ENCODE measurements around the gene ZNF202. TPM values are rescaled to one million over a fixed set of nuclear protein-coding genes. Genes with fewer than 3 reads are reported as not detected.
"Not testable (repeated sequence)": the region's sequence is repeated elsewhere in the genome, so short reads cannot be mapped to it uniquely, and the experiment has no call there.

ZNF202 gene
- total RNA-seq, 1 experiment from 2014 or later, result 27.4 TPM

DNA sequence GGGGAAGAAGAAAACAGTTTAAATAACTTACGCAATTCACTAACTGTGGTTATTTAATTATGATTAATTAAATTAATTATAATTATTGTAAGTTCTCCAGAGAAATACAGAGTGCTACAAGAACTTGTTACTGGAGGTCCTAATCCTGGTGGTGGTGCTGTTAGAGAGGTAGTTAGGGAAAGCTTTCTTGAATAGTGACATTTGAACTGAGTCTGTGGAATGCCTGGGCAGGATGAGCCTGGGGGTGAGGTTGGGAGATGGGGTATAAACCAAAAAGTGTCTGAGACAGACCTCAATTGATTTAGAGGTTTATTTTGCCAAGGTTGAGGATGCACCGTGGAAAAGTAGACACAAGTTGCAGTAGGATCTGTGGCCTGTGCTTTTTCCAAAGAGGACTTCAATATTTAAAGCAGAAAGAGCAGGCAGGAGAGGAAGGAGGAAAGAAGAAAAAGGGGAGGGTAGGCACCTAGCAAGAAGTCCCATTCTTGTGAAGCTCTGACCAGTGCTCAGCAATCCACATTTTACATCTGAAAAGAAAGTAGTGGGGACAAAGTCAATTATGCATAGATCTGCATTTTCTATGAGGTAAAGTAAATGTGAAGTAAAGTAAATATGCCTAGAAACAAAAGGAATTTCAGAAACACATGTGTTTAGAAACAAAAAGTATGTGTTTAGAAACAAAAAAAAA, 4.4 kb upstream of the ZNF202 start:
- DNase-seq (ENCODE audit: low spot score), result no peak
- in situ Hi-C loops (cut with HindIII; ENCODE audit: low sequenced_read_pairs), result no loop called here

DNA sequence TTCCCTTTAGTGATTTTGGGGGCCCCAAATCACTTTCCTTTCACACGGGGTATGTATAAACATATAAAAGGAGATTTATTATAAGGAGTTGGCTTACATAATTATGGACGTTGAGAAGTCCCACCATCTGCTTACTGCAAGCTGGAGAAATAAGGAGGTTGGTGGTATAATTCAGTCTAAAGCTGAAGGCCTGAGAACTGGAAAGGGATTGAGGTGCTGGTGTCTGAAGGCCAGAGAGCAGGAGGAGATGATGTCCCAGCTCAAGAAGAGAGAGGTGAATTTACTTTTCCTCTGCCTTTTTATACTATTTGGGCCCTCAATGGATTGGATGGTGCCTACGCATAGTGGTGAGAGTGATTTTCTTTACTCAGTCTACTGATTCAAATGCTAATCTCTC, 1.3 kb upstream of the ZNF202 start:
- DNase-seq (ENCODE audit: low spot score), result peak; percentile 41
- in situ Hi-C loops (cut with HindIII; ENCODE audit: low sequenced_read_pairs), result no loop called here

DNA sequence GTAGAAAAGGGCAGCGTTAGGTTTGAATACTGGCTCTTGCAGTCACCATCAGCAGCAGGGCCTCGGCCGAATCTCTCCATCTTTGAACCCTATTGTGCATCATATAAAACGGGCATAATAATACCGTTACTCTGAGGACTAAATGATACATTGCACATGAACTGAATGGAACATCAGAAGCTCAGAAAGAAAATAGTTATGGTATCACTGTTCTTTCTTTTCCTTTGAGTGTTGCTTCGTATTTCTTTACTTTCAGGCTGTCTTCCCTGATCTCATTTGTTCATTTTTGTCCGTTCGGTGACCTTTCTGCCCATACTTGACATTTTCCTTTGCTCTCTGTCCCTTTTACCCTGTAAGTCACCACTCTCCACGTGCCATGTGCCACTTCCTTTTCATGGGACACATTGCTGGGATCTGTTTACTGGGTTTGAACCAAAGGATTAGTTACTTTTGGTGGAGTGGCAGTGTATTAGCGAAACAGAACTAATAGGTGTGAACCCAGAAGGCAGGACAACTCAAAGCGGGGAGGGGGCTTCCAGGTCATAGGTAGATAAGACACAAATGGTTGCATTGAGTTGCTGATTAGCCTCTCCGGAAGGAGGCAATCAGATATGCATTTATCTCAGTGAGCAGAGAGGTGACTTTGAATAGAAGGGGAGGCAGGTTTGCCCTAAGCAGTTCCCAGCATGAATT, 717 bp upstream of the ZNF202 start:
- DNase-seq (ENCODE audit: low spot score), result peak; percentile 53
- in situ Hi-C loops (cut with HindIII; ENCODE audit: low sequenced_read_pairs), result no loop called here

DNA sequence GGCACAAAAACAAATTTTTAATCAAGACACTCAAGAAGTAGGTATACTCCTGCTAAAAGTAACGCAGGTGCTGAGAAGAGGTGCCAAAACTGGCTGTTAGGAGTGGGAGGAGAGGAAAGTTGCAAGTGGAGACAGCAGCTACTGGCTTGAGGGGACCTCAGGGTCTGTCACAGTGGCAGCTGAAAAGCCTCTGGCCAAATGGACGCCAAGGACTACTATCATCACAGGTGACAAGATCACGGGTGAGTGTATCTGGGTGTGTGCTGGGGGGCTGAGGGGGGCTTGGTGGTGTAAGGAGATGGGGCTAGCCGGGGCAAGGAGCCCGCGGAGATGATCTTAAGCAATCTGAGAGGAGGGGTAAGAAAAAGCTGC, 687 bp downstream of the ZNF202 start:
- in situ Hi-C loops (cut with HindIII; ENCODE audit: low sequenced_read_pairs), result no loop called here

DNA sequence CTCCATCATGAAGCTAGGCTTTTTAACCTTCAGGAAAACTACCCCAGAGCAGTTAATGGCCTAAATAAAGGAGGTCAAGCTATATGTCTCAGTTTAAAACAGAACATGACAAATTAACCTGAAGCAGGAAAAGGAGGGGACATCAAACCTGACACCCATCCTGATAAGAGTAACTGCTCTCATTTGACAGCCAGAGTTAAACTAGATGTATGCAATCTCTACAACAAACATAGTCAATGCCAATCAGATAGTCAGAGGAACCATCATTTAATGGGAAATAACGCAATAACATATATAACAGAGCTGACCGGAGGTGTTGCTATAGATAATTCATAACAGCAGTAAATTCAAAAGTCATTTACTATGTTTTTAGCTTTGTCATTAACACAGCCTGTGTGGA, 3.1 kb downstream of the ZNF202 start:
- DNase-seq (ENCODE audit: low spot score), result no peak
- in situ Hi-C loops (cut with HindIII; ENCODE audit: low sequenced_read_pairs), result no loop called here

More for the DNA sequence above, 687 bp downstream of the ZNF202 start:
- peak; percentile 11 for DNase-seq (ENCODE audit: low spot score)

DNA sequence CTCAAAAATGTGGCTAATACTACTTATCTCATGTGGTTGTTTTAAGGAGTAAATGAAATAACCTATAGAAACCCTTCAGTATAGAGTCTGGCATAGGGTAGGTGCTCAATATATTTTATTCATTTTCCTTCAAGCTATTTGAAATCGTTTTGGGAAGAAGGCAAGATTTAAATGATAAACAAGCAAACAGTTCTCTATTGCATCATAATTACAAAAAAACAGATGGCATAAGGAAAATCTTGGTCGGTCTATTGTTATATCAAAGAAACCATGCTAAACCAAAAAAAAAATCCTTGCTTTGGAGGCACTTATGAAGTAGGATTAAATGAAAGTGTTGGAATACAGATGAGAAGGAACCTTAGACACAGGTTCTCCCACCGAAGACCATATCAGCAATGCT, 4.7 kb downstream of the ZNF202 start:
- DNase-seq (ENCODE audit: low spot score), result no peak
- in situ Hi-C loops (cut with HindIII; ENCODE audit: low sequenced_read_pairs), result no loop called here

DNA sequence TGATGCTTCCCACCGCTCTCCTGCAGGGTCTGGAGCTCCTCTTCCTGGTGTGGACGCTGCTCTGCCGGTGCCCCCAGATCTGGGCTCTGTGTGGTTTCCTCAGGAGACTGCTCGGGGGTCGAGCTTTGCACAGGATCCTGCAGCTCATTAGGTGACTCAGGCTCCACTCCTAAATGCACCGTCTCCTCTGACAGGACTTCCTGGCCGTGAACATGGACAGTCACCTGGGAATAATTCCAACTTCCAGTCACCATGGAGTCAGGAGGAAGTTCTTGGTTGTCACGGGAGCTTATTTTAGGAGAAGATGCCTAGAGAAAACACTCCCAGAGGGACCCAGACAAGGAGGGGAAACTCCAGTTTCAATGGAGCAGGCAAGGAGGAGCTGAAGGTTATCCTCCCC, 11.9 kb downstream of the ZNF202 start:
- no peak for DNase-seq (ENCODE audit: low spot score)
- in situ Hi-C loops (cut with HindIII; ENCODE audit: low sequenced_read_pairs), result no loop called here

DNA sequence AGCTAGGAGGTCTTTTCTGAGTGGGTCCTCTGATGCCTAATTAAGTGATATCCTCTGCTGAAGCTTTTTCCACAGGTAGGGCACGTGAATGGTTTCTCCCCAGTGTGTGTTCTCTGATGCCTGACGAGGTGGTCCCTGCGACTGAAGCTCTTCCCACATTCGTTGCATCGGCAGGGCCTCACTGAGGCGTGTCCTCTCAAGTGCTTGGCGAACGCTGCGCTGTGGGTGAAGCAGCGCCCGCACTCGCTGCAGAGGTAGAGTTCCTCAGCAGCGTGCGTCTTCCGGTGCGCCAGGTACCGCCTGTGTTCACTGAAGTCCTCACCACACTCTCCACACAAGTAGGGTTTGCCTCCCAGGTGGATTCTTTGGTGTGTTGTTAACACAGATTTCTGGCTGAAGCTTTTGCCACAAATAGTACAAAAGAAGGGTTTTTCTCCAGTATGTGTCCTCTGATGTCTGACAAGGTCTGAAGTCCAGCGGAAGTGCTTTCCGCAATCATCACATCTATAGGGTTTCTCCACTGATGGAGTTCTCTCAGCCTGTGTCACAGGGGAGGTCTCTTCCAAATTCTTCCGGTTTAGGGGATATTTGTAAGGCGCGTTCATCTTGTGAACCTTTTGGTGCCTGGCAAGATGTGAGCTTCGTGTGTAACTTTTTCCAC, 15.3 kb downstream of the ZNF202 start:
- in situ Hi-C loops (cut with HindIII; ENCODE audit: low sequenced_read_pairs), result no loop called here
- DNase-seq (ENCODE audit: low spot score), result no peak

DNA sequence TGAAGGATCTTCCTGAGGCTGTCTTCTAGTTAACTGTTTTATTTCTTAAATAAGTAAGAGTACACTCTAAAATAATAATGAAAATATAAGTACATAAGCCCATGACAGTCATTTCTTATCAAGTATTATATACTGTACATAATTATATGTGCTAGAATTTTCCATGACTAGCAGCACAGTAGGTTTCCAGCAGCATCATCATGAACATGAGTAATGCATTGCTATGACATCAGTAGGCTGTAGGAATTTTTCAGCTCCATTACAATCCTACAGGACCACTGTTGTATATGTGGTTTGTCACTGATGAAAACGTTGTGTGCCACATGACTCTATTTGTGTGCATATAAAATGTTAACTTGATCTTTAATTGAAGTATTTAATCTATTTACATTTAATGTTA, 22.0 kb downstream of the ZNF202 start:
- no peak for DNase-seq (ENCODE audit: low spot score)
- in situ Hi-C loops (cut with HindIII; ENCODE audit: low sequenced_read_pairs), result loop anchor here (10.0 kb wide), 1 partner anchor 95 kb away; no protein-coding TSS in a partner anchor

DNA sequence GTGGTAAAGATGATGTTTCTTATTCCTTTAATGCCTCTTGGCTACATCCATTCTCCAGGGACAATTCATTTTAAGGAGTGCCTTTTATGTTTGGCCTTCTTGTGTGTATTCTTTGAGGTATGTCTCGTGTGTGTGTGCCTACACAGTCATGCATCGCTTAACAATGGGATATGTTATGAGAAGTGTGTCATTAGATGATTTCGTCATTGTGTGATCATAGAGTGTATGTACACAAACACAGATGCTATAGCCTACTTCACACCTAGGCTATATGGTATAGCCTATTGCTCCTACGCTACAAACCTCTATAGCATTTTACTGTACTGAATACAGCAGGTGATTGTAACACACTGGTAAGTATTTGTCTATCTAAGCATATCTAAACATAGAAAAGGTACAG, 23.0 kb downstream of the ZNF202 start:
- in situ Hi-C loops (cut with HindIII; ENCODE audit: low sequenced_read_pairs), result loop anchor here (10.0 kb wide), 1 partner anchor 94 kb away; no protein-coding TSS in a partner anchor
- no peak for DNase-seq (ENCODE audit: low spot score)

DNA sequence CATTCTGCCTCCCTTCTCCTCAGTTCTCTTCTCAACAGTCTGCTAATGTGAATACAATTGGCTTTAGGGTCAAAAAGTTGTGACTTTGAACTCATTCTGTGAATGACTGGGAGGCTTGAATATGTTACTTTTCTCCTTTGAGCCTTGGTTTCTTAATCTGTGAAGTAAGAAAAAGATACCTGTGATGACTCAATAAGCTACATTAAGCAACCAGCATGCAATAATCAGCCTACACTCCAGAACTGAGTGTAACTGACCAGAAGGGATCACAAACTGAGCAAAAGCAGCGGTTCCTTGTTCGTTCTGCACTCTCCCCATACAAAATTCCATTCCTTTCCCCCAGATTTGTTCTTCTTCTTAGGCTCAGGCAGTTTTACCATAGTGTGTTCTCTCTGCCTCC, 23.4 kb downstream of the ZNF202 start:
- in situ Hi-C loops (cut with HindIII; ENCODE audit: low sequenced_read_pairs), result loop anchor here (10.0 kb wide), 1 partner anchor 93 kb away; no protein-coding TSS in a partner anchor
- DNase-seq (ENCODE audit: low spot score), result no peak

DNA sequence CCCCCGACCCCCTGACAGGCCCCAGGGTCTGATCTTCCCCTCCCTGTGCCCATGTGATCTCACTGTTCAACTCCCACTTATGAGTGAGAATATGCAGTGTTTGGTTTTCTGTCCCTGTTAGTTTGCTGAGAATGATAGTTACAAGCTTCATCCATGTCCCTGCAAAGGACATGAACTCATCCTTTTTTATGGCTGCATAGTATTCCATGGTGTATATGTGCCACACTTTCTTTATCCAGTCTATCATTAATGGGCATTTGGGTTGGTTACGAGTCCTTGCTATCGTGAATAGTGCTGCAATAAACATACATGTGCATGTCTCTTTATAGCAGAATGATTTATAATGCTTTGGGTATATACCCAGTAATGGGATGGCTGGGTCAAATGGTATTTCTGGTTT, 28.8 kb downstream of the ZNF202 start:
- in situ Hi-C loops (cut with HindIII; ENCODE audit: low sequenced_read_pairs), result loop anchor here (10.0 kb wide), 1 partner anchor 88 kb away; no protein-coding TSS in a partner anchor
- DNase-seq (ENCODE audit: low spot score), result not testable (repeated sequence)

DNA sequence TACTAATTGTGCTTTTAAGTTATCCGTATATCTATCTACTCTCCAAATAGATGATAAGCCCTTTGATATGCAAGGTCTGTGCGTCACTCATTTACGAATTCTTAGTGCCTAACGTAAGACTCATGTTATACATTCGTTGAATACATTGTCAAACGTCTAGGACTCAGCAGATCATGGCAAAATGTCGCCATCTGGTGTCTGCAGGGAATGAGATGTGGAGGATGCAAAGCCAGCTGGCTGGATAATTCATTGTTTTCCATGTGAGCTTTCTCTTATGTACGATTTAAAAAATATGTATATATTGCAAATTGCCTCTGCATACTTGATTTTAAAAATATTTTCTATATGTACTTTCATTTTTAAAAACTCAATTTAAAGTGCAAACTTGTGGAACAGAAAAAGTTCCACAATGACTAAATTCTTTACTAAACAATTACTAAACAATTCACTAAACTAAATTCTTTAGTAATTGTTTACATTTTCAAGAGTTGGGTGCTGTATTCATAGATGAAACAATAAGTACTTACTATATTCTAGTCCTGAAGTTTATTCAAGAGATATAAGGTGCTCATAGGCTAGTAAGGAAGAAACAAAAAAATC, 33.8 kb downstream of the ZNF202 start:
- in situ Hi-C loops (cut with HindIII; ENCODE audit: low sequenced_read_pairs), result no loop called here
- DNase-seq (ENCODE audit: low spot score), result peak; percentile 83

DNA sequence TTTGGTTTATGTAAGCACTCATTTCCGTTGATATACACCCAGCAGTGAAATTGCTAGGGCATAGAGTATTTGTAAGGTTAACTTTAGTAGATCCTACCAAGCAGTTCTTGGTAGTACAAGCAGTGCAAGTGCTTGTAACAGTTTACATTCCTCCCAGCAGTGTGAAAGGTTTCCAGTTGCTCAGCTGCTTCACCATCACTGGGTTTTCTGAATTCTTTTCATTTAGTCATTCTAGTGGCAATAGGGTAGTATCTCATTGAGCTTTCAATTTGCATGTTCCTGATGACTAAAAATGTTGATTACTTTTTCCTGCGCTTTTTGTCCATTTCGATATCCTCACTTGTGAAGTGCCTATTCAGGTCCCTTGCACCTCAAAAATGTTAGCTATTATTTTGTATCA, 34.3 kb downstream of the ZNF202 start:
- in situ Hi-C loops (cut with HindIII; ENCODE audit: low sequenced_read_pairs), result no loop called here
- DNase-seq (ENCODE audit: low spot score), result no peak

DNA sequence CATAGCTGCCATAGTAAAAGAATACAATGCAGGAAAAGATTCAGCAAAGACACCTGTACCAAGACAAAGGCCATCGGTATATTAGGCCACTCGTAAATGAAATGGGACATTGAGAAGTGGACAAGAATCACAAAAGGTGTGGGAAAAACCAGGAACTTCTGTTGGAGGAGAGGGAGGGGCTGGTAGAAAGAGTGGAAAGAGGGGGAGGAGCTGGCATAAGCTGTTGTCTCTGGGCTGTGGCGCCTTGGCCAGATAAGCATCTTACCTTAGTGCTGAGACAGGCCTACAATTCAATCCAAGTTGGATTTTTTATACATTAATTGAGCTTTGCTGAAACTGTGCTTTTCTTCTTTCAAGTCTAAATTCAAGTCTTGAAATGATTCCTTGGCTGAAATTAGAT, 37.1 kb downstream of the ZNF202 start:
- in situ Hi-C loops (cut with HindIII; ENCODE audit: low sequenced_read_pairs), result no loop called here
- no peak for DNase-seq (ENCODE audit: low spot score)

DNA sequence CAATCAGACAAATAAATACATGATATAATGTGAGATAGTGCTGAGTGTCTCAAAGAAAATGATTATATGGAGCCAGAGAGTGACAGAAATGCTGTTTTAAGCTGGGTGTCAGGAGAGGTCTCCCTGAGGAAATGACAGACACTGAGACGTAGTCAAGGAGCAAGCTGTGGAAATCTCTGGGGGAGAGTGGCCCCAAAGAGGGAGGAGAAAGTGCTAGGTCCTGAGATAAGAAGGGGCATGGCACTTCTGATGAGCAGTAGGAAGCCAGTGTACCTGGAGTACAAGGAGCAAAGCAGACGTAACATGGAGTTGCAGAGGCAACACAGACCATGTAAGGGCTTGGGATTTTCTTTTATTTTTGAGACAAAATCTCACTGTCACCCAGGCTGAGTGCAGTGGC, 38.8 kb downstream of the ZNF202 start:
- in situ Hi-C loops (cut with HindIII; ENCODE audit: low sequenced_read_pairs), result no loop called here
- no peak for DNase-seq (ENCODE audit: low spot score)

DNA sequence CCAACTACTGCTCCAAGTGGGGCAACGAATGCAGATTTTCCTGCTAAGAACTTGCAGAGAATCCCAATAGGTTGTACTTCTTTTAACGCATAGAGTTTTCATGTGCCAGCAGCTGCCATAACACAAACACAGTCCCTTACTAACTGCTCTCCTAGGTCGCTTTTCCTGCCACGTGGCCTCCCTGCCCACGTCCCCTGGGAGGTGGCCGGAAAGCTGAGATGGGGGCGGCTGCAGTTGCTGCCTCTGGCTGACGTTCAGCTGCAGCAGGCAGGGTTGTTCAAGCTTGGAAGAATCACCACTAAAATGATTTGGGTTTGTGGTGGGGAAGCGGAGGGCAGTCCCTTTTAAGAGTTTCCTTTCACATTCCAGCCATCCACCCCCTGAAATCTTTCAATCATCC, 39.3 kb downstream of the ZNF202 start:
- no peak for DNase-seq (ENCODE audit: low spot score)
- in situ Hi-C loops (cut with HindIII; ENCODE audit: low sequenced_read_pairs), result no loop called here

DNA sequence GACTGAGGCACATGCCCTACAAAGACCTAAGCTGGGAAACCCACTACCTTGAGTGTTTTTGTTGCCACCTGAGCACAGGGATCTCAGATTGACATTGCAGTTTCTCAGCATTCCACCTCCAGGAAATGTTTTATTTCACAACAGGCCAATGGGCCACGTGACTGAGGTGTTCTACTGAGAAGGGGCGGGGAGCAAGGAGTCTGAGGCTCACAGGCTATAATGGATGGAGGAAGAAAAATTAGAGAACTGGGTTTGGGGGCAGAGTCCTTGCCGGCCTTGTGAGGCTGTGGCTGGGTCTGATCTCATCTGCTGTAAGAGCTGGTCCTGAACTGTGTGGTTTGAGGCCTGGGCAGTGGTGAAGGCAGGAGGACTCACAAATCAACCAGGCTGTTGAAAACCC, 40.7 kb downstream of the ZNF202 start:
- in situ Hi-C loops (cut with HindIII; ENCODE audit: low sequenced_read_pairs), result no loop called here
- DNase-seq (ENCODE audit: low spot score), result no peak

DNA sequence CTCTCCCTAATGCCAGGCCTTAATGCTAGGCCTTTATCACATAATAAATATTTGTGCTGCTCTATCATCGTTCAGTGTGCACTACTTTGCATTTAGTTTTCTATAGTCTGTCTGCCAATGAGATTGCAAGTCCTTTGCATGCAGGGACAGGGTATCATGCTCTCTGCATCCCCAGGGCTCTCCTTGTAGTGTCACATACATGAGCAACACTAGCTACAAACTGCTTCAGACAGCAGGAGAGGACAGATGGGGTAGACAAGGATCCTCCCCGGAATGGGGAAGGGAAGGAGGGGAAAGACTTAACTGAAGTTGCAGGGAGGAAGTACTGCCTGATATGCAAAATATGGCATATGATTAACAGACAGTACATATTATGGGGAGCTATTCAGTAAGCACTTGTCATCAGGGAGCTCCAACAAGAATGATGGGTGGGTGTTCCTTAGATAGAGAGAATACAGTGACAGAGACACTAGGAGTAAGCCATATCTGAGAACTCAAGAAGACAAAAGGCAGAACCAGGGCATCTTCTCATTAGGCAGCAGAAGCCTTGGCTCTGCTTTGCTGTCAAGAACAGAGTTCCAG, 42.8 kb downstream of the ZNF202 start:
- in situ Hi-C loops (cut with HindIII; ENCODE audit: low sequenced_read_pairs), result no loop called here
- no peak for DNase-seq (ENCODE audit: low spot score)

DNA sequence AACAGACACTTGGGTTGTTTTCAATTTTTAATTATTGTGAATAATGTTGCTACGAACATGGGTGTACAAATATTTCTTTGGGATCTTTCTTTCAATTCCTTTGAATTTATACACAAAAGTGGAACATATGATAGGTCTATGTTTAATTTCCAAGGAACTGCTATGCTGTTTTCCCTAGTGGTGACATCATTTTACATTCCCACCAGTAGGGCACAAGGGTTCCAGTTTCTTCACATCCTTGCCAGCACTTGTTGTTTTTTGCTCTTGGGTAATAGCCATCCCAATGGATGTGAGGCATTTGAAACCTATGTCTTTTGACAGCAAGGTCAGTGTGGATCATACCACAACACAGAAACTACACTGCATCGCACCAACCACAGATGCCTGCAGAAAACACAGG, 45.3 kb downstream of the ZNF202 start:
- no peak for DNase-seq (ENCODE audit: low spot score)

More for the DNA sequence above, 45.3 kb downstream of the ZNF202 start:
- in situ Hi-C loops (cut with HindIII; ENCODE audit: low sequenced_read_pairs), result no loop called here
